Measurements from ENCODE around the gene CHCHD10. TPM values are rescaled to one million over a fixed set of nuclear protein-coding genes. Genes with fewer than 3 reads are reported as not detected.
A peak's percentile ranks its signal among the peaks of the same experiment; 100 is the strongest.

CHCHD10 gene
- polyA plus RNA-seq, 3 donors from 2014 or later: 5.7 to 9.3 (median 8.1) TPM

GRCh38 chr22:23796461-23796860, 28.7 kb upstream of the CHCHD10 start:
- no peak overlapping the region for H3K27ac Mint-ChIP-seq
- H3K27me3 Mint-ChIP-seq (ENCODE audit: low read depth in 3 of 3): peaks cover 0 to 5% (median under 1%) of the 10 kb centered on the region in 3 donors
- no peak for DNase-seq
- peaks cover 15 to 19% of the 10 kb centered on the region in 2 donors for H3K4me1 Mint-ChIP-seq
- H3K9me3 Mint-ChIP-seq: no peaks in the 10 kb centered on the region
- H3K4me3 Mint-ChIP-seq: no peak overlapping the region
- peaks cover 0 to 28% (median 17%) of the 10 kb centered on the region in 3 donors for H3K36me3 Mint-ChIP-seq

- H3K4me3 Mint-ChIP-seq: no peak overlapping the region
- no peak for DNase-seq
- no peak overlapping the region for H3K27ac Mint-ChIP-seq
- H3K27me3 Mint-ChIP-seq (ENCODE audit: low read depth in 3 of 3): peaks cover 0 to 5% (median 0%) of the 10 kb centered on the region in 3 donors
- no peaks in the 10 kb centered on the region for H3K9me3 Mint-ChIP-seq
- H3K4me1 Mint-ChIP-seq: peaks cover 27 to 35% of the 10 kb centered on the region in 2 donors
- peaks cover 0 to 17% (median 10%) of the 10 kb centered on the region in 3 donors for H3K36me3 Mint-ChIP-seq
These were observed 25.6 kb upstream of the CHCHD10 start for GRCh38 chr22:23793326-23793725.

GRCh38 chr22:23791738-23792645, 24.2 kb upstream of the CHCHD10 start:
- no peak for DNase-seq
- Mint-ChIP-seq H3K27me3 (ENCODE audit: low read depth in 3 of 3) (peaks cover 0 to 3% (median 0%) of the 10 kb centered on the region in 3 donors), H3K36me3 (peaks cover 0 to 17% (median 10%) of the 10 kb centered on the region in 3 donors), H3K9me3 (no peaks in the 10 kb centered on the region), H3K27ac (peak overlapping the region in 1 of 6 donors; percentile 60), H3K4me3 (no peak overlapping the region), H3K4me1 (peaks cover 35 to 44% of the 10 kb centered on the region in 2 donors)

- DNase-seq: no peak
- Mint-ChIP-seq H3K4me1 (peaks cover 42 to 52% of the 10 kb centered on the region in 2 donors), H3K27me3 (ENCODE audit: low read depth in 3 of 3) (peaks cover 0 to 3% (median 0%) of the 10 kb centered on the region in 3 donors), H3K4me3 (no peak overlapping the region), H3K36me3 (peaks cover 0 to 10% (median 5%) of the 10 kb centered on the region in 3 donors), H3K27ac (no peak overlapping the region), H3K9me3 (no peaks in the 10 kb centered on the region)
These were observed 23.3 kb upstream of the CHCHD10 start for GRCh38 chr22:23790819-23791737.

DNA sequence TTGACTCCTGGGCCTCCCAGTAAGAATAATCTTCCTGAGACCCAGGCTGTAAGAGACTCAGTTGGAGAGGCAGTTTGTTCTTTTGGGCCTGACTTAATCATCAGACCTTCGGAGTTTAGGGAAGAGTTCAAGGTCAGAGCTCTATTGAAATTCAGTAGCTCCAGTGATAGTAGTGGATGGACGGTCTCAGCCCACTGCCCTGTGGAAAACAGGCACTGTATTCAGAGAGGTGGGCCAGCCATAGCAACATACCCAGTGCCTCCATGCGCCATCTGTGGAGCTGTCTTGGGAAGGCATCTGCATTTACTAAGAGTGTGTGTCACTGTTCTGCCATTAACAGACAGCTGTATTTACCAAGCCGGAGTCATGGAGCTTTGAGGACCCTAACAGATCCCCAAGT, 21.9 kb upstream of the CHCHD10 start:
- Mint-ChIP-seq H3K9me3 (no peaks in the 10 kb centered on the region), H3K36me3 (peaks cover 0 to 8% (median 3%) of the 10 kb centered on the region in 3 donors), H3K27me3 (ENCODE audit: low read depth in 3 of 3) (peaks cover 0 to 3% (median 0%) of the 10 kb centered on the region in 3 donors), H3K4me1 (peaks cover 44 to 54% of the 10 kb centered on the region in 2 donors), H3K27ac (peak overlapping the region in 5 of 6 donors; percentile 3 to 41 (median 36)), H3K4me3 (peak overlapping the region in 2 of 5 donors; percentile 10 to 25)
- no peak for DNase-seq

DNA sequence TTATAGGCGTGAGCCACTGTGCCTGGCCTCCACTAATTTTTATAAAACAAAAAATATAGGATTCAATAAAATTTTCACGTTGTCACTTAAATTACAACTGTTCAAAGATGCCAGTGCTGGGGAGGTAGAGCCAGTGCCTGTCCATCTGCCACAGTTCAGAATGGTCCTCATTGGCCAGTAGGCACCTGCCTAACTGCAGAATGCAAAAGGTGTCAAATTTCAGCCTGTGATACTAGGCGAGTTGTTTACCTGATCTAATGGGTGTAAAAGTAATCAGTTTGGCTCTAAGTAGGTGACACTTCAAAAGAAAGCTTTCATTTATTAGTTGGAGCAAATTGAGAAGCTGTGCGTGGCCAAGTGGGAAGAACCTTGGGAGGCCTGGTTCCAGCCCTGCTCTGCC, 21.3 kb upstream of the CHCHD10 start:
- no peaks in the 10 kb centered on the region for H3K9me3 Mint-ChIP-seq
- H3K27me3 Mint-ChIP-seq (ENCODE audit: low read depth in 3 of 3): peaks cover 0 to 3% (median 0%) of the 10 kb centered on the region in 3 donors
- peaks cover 0 to 8% (median 3%) of the 10 kb centered on the region in 3 donors for H3K36me3 Mint-ChIP-seq
- no peak for DNase-seq
- peak overlapping the region in 2 of 5 donors; percentile 10 to 90 for H3K4me3 Mint-ChIP-seq
- H3K27ac Mint-ChIP-seq: peak overlapping the region in 3 of 6 donors; percentile 28 to 37 (median 36)
- H3K4me1 Mint-ChIP-seq: peaks cover 49 to 59% of the 10 kb centered on the region in 2 donors

DNA sequence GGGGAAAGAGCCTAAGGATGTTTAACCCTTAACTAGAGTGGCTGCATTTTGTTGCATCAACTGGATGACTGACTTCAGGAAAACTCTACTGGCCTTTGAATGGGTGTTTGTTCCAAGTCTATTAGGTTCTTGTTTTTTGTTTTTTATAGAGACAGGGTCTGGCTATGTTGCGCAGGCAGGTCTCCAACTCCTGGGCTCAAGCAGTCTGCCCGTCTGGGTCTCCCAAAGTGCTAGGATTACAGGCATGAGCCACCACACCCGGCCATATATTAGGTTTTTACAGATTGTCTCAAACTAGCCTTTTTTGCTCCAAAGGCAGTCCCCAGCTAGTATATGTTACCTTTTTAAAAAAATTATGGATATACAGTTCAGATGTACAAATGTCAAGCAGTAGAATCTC, 20.1 kb upstream of the CHCHD10 start:
- DNase-seq: no peak
- Mint-ChIP-seq H3K36me3 (peaks cover 0 to 3% (median 0%) of the 10 kb centered on the region in 3 donors), H3K27ac (peak overlapping the region; percentile 78 to 94 (median 94)), H3K9me3 (no peaks in the 10 kb centered on the region), H3K4me3 (peak overlapping the region; percentile 86 to 95 (median 92)), H3K4me1 (peaks cover 48 to 59% of the 10 kb centered on the region in 2 donors), H3K27me3 (ENCODE audit: low read depth in 3 of 3) (no peaks in the 10 kb centered on the region)

DNA sequence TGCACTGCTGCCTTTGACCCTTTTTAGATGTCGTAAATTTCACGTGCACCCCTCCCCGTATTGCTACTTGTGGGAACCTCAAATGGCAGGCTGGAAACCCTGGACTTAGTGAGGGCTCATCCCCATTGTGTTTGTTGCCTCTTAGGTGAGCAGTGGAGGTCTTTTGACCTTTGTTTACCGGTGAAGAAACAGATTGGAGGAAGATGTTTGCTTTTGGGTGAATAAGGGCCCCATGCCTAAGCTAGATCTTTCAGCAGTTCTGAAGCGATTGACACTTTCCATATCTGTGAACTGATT, 19.8 kb upstream of the CHCHD10 start:
- peak overlapping the region; percentile 86 to 95 (median 92) for H3K4me3 Mint-ChIP-seq
- H3K27ac Mint-ChIP-seq: peak overlapping the region; percentile 78 to 94 (median 94)
- no peak for DNase-seq
- no peaks in the 10 kb centered on the region for H3K9me3 Mint-ChIP-seq
- no peaks in the 10 kb centered on the region for H3K36me3 Mint-ChIP-seq
- H3K27me3 Mint-ChIP-seq (ENCODE audit: low read depth in 3 of 3): no peaks in the 10 kb centered on the region
- H3K4me1 Mint-ChIP-seq: peaks cover 46 to 55% of the 10 kb centered on the region in 2 donors

DNA sequence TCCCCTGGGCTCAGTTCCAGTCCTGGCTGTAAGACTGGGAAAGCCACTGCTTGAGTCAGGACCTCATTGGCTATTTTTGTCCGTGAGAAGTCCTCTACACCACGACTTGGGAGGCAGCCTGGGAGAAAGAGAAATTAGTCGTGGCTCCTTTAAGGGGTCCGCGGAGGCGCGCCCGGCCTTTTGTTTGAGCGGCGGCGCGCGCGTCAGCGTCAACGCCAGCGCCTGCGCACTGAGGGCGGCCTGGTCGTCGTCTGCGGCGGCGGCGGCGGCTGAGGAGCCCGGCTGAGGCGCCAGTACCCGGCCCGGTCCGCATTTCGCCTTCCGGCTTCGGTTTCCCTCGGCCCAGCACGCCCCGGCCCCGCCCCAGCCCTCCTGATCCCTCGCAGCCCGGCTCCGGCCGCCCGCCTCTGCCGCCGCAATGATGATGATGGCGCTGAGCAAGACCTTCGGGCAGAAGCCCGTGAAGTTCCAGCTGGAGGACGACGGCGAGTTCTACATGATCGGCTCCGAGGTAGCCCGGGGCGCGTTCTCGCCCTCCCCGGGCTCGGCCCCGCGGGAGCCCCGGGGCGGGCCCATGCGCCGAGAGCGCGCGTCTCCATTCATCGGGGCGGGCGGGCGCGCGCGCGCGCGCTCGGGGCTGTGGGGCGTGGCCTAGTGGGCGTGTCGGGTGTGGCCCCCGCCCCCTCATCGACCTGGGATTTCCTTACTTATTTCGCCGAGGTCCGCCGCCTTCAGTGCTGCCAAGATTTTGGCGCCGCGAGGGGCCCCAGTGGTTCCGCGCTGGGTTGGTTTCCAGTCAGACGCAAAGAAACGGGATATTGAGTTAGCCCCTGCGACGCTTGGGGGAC, 19.2 kb upstream of the CHCHD10 start, which contains the start of gene SMARCB1:
TSS of gene SMARCB1 (plus strand) at position 215 of the 848 bp plus-strand sequence. CDS start at position 419, 204 bp downstream.
- DNase-seq: peak; percentile 86 to 89 (median 89)

GRCh38 chr22:23786261-23786710, 18.5 kb upstream of the CHCHD10 start:
- no peaks in the 10 kb centered on the region for H3K9me3 Mint-ChIP-seq
- no peak for DNase-seq
- no peaks in the 10 kb centered on the region for H3K27me3 Mint-ChIP-seq (ENCODE audit: low read depth in 3 of 3)
- H3K36me3 Mint-ChIP-seq: no peaks in the 10 kb centered on the region
- peak overlapping the region; percentile 84 to 92 (median 90) for H3K4me3 Mint-ChIP-seq
- H3K27ac Mint-ChIP-seq: peak overlapping the region; percentile 78 to 95 (median 94)
- peaks cover 38 to 43% of the 10 kb centered on the region in 2 donors for H3K4me1 Mint-ChIP-seq

More for the DNA sequence above, 19.2 kb upstream of the CHCHD10 start, which contains the start of gene SMARCB1:
- Mint-ChIP-seq H3K27me3 (ENCODE audit: low read depth in 3 of 3) (no peaks in the 10 kb centered on the region), H3K9me3 (no peaks in the 10 kb centered on the region), H3K4me1 (peaks cover 41 to 49% of the 10 kb centered on the region in 2 donors), H3K36me3 (no peaks in the 10 kb centered on the region), H3K27ac (peak within 1 kb of the TSS; percentile 78 to 95 (median 94)), H3K4me3 (peak within 1 kb of the TSS; percentile 86 to 95 (median 92))

DNA sequence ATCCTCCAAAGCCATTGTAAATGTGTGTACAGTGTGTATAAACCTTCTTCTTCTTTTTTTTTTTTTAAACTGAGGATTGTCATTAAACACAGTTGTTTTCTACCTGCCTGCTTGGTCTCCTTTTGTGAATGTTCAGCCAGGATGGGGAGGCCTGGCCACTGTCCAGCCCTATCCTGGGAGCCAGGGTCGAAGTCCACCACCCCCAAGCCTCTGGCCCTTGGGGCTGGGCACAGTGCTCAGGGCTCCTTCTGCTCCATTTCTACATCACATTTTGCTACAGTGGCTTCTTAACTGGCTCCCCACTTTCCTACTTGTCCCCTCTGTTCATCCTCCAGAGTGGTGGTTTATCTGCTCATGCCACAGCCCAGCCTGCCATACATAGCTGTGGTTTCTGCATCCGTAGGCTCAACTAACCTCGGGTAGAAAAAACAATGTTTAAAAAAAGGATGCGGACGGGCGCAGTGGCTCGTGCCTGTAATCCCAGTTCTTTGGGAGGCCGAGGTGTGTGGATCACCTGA, 16.5 kb upstream of the CHCHD10 start:
- Mint-ChIP-seq H3K9me3 (no peaks in the 10 kb centered on the region), H3K4me1 (peaks cover 31 to 33% of the 10 kb centered on the region in 2 donors), H3K36me3 (no peaks in the 10 kb centered on the region), H3K27ac (peak overlapping the region in 4 of 6 donors; percentile 20 to 91 (median 60)), H3K4me3 (peak overlapping the region; percentile 9 to 67 (median 49)), H3K27me3 (ENCODE audit: low read depth in 3 of 3) (peaks cover 0 to 1% (median 0%) of the 10 kb centered on the region in 3 donors)
- peak in 2 of 3 donors; percentile 34 to 42 for DNase-seq

Measured in immature natural killer cell (primary cell).